ENCODE measurements around the gene TMED5.

DNA sequence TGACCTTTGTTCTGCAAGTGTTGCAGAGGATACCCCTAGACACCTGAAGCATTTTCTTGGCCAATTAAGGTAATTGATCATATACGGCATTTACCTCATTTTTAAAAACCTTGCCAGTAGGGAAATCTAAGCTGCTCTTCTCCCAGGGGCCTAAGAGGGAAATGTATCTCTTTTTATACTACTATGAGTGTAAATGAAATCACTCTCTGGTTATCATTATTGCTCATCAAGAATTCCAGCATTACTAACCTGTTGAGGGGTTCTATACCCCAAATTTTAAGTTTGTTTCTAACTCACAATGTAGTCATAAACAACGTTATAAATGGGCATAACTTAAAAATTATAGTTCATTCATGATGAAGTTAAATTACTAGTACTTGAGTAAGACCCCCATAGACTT lies 27.4 kb downstream of the TMED5 start:
- TF ChIP-seq, protein P1, sequence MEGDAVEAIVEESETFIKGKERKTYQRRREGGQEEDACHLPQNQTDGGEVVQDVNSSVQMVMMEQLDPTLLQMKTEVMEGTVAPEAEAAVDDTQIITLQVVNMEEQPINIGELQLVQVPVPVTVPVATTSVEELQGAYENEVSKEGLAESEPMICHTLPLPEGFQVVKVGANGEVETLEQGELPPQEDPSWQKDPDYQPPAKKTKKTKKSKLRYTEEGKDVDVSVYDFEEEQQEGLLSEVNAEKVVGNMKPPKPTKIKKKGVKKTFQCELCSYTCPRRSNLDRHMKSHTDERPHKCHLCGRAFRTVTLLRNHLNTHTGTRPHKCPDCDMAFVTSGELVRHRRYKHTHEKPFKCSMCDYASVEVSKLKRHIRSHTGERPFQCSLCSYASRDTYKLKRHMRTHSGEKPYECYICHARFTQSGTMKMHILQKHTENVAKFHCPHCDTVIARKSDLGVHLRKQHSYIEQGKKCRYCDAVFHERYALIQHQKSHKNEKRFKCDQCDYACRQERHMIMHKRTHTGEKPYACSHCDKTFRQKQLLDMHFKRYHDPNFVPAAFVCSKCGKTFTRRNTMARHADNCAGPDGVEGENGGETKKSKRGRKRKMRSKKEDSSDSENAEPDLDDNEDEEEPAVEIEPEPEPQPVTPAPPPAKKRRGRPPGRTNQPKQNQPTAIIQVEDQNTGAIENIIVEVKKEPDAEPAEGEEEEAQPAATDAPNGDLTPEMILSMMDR (IDR thresholded peaks at IDR 0.05), result no peak
- no peak for TF ChIP-seq EP300 (IDR thresholded peaks at IDR 0.05)

Measured in tibial nerve (tissue), 4 donors.